Activated gamma-delta T cell treated with anti-CD3 and anti-CD28 coated beads, Interleukin-2, amount 50 U/mL, for 16 hours (primary cell): ENCODE data around the gene ISG20L2.

ENCODE experiments used
- DNase-seq: peaks from one replicate; pipeline ENCODE4 v3.0.0-alpha.2; 2020; ENCODE audit warnings: low read depth

The ISG20L2 gene

GRCh38 chr1:156740741-156741480 is 12.3 kb upstream of the ISG20L2 start, which contains the start of gene MRPL24:
Gene MRPL24, minus strand, starts transcription at chr1:156741088. Its CDS starts 2,384 bp downstream, at chr1:156738704.
- DNase-seq: peak; percentile 94

DNA sequence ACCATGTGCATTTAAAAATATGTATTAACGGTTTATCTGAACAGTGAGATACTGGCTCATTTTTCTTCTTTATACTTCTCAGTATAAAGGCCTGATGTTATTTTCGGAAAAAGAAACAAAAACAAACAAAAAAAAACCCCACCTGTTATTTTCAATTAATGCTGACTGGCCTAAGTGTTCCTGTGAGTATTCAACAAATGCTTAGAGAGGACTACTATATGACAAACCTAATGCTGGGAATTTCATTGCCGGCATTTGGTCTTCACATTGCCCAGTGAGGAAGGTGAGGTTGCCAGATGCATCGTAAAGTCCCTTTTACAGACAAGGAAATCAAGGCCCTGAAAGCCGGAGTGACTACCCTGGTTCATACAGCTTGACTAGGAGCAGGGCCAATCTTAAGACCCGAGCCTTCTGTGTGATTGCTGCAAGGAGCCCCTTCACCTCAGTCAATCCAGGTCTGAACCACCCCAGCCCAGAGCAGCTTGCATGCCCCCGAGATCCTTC is 11.7 kb upstream of the ISG20L2 start:
- no peak for DNase-seq

GRCh38 chr1:156738916-156739315 is 10.3 kb upstream of the ISG20L2 start:
- no peak for DNase-seq

- DNase-seq: no peak
Measured at GRCh38 chr1:156738407-156738806, 9.8 kb upstream of the ISG20L2 start.

GRCh38 chr1:156733989-156734584 is 5.5 kb upstream of the ISG20L2 start:
- no peak for DNase-seq

GRCh38 chr1:156727926-156728598 is 504 bp downstream of the ISG20L2 start, which contains the start of gene METTL25B:
Gene METTL25B, plus strand, starts transcription at chr1:156728469. Its CDS starts 636 bp downstream, at chr1:156729105.
- peak; percentile 47 for DNase-seq

- no peak for DNase-seq
Measured at GRCh38 chr1:156727492-156727891, 1.1 kb downstream of the ISG20L2 start.

- no peak for DNase-seq
Measured at GRCh38 chr1:156726549-156727226, 1.9 kb downstream of the ISG20L2 start.

DNA sequence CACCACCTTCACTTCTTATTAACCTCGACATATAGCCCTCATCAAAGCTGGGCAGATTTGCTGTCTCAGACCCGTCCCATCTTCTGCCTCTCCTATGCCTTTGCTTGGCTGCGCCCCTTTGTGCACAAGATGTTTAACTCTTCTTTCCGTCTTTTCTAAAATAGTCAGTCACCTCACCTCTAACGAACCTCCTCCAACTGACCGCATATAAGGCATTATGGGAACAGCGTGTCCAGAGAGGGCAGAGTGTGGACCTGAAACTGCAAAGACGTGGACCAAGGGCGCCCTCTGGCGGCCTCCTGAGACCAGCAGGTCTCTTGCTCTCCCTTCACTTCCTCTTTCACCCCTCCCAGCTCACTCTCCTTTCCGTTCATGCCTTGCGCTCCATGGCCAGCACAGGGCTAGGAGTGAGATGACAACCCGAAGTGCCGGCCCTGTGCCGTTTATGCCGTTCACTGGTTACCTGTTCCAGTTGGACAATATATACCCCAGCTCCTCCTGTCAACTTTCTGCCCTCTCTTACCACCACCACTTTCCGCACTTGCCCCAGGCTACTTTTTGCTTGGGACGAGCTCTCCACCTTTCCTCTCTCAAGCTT is 2.8 kb downstream of the ISG20L2 start:
- peak; percentile 73 for DNase-seq

DNA sequence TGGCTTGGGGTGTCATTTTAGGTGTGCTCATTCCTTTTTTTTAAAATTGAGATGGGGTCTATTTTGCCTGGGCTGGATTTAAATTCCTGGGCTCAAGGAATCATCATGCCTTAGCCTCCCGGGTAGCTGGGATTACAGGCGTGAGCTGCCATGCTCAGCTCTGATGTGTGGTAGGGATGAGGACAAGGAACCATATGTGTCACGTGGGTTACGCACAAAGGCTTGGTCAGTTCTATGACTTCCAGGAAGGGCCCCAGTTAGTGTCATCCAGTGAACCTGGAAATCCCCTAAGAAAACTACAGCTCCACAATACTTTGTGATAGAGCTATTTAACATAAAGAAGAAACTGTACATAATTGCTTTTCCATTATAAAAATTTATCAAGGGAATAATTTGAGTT is 7.0 kb downstream of the ISG20L2 start:
- DNase-seq: no peak

DNA sequence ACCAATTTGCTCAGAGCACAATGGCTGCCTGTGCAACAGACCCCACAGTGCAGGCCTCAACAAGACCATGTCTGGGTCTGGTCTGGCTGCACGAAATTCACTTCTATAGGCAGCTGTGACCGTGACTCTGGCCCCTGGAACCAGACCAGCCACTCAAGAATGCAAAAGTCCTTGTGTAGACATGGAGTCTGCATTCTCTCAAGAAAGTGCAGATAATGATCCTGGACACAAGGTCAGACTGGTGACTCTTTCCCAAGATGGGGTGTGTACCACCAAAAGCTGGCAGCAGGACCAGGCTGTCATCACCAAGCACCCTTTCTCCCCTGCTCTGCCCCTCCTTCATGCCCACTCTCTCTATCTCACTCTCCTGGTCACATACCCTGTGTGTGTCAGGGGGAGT is 7.4 kb downstream of the ISG20L2 start:
- DNase-seq: no peak

DNA sequence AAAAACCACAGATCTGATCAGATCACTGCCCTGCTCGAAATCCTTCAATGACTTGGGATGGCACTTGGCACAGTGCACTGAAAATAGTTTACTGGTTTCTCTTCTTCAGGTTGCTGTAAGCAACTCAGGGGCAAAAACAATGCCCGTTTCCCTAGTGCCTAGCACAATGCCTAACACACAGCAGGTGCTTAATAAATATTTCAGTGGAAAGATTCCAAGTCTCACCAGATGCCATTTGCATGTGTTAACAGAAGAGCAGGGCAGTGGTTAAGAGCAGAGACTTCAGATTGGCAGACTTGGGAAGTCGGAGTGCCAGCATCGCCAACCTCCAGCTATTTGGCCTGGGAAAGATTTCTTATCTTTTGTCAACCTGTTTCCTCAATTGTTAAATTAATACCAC is 11.2 kb downstream of the ISG20L2 start:
- DNase-seq: no peak

GRCh38 chr1:156714830-156715229 is 13.7 kb downstream of the ISG20L2 start:
- no peak for DNase-seq

DNA sequence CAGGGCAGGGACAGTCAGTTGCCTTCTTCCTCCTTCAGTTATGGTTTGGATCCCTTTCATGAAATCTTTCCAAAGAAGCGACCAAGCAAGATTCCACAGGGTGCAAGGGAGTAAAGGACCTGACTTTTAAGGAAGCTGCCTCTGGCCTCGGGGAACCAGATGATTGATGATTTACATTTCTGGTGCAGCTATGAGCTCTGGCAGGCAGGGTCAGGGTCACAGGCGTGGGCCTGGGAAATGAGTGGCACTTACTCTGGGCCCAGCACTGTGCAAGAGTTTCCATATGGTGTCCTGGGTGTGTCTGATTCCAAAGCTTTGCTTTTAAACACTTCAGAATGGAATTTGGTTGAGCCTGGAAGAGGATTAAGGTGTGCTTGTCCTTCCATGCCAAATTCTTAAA is 15.9 kb downstream of the ISG20L2 start:
- no peak for DNase-seq

- DNase-seq: no peak
Measured at GRCh38 chr1:156711011-156711817, 17.4 kb downstream of the ISG20L2 start.

DNA sequence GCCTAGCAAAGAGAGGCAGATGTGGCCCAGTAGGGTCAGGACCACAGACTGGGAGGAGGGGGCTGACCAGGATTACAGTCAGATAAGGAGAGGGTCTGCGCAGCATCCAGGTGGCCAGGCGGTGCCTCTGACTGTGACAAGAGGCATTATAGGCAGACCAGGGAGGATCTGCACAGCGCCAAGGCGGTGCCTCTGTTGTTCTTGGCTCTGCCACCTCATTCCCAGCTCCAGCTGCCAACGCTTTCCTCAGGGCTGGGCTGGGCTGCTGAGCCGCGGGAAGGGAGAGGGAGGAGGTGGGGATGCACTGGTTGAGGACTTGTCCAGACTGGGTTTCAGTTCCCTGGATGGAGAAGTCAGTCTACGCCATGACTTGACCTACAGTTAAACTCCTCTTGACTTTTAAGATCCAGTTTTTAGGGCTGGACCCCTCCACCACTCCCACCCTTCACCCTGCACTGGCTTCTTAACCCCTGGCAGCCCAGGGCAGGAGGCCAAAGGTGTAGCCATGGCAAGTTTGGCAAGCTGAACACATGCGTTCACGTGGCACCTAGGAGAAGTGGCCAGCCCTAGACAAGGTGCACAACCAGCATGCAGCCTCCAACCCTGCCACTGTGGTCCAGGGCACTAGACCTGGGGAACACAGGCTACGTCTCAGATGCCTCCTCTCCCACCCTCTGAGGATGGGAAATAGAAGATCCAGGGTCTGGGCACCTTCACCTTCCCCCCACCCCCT is 18.6 kb downstream of the ISG20L2 start:
- no peak for DNase-seq

DNA sequence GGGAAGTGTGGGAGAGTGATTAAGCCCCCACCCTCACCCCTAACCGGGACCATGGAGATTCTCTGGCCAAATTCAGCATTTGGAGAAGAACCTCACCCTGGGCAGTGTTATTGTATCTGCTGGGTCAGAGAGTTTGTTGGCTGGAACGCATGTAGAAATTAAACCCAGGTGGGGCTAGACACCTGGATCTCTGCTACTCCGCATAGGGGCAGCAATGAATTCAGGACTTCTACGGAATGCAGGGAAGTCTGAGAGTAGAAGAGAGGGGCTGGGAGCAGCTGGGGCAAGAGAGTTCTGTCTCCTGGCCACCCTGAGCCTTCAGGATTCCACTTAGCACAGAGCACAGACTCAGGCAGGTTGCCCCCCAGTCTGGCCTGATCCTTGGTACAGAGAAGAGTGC is 19.5 kb downstream of the ISG20L2 start:
- DNase-seq: no peak

GRCh38 chr1:156708218-156708661 is 20.3 kb downstream of the ISG20L2 start:
- DNase-seq: no peak

GRCh38 chr1:156707417-156708217 is 20.9 kb downstream of the ISG20L2 start:
- no peak for DNase-seq
